Suprapubic skin (tissue), 3 donors: Measurements from ENCODE around the gene SOCS7.

Experiments
- CTCF ChIP-seq, 2 donors: fragments of 200-600 bp in 1 of 2; fragments of 450-650 bp in 1 of 2; sonication (generic) in 1 of 2; IDR thresholded peaks; one replicate each; pipeline ENCODE4 v1.5.1; 2016 to 2019; ENCODE audit warnings: antibody characterized with exemption in 2 of 2, mild to moderate bottlenecking in 1 of 2, moderate library complexity in 1 of 2
- EP300 ChIP-seq: sonication (generic); formaldehyde crosslinking; IDR thresholded peaks from one replicate; pipeline ENCODE4 v1.6.1; 2017; ENCODE audit warnings: antibody characterized with exemption
- POLR2A ChIP-seq, 2 donors: fragments of 450-650 bp; IDR thresholded peaks; one replicate each; pipeline ENCODE4 v1.6.1; 2017; ENCODE audit warnings: antibody characterized with exemption in 2 of 2, mild to moderate bottlenecking in 2 of 2, moderate library complexity in 2 of 2

- no peak for TF ChIP-seq CTCF (IDR thresholded peaks at IDR 0.05)
- TF ChIP-seq EP300: no peak
- no peak for TF ChIP-seq POLR2A (IDR thresholded peaks at IDR 0.05)
These were observed 1.5 kb downstream of the SOCS7 start for GRCh38 chr17:38353086-38353604.
